H1 (cell line): ENCODE measurements around the gene ZSCAN12.

ENCODE experiments used
- EZH2 ChIP-seq: fragments of 200-600 bp; sonication (generic); IDR thresholded peaks from 2 replicates; pipeline ENCODE4 v1.7.1; 2012; ENCODE audit warnings: low read depth, mild to moderate bottlenecking, moderate library complexity, low read length, inconsistent platforms; ENCODE audit not compliant: severe bottlenecking
- HDAC2 ChIP-seq, 2 experiments: fragments of 300-600 bp in 1 of 2; sonication (generic) in 1 of 2; IDR thresholded peaks; 2 replicates each; pipeline ENCODE4 v1.6.1; 2011 to 2012; ENCODE audit warnings: low read depth in 2 of 2, low read length in 2 of 2, mild to moderate bottlenecking in 2 of 2, moderate library complexity in 2 of 2, borderline replicate concordance in 1 of 2, inconsistent platforms in 1 of 2
- JUN ChIP-seq: IDR thresholded peaks from 2 replicates; pipeline ENCODE4 v1.6.1; 2011; ENCODE audit warnings: low read depth, mild to moderate bottlenecking, improper control_type of control experiment, low read length
- POLR2A ChIP-seq, 2 experiments: IDR thresholded peaks; 1 replicate in 1 of 2; 2 replicates in 1 of 2; pipeline ENCODE4 v1.6.1; 2011; ENCODE audit warnings: low read depth in 2 of 2, low read length in 2 of 2, mild to moderate bottlenecking in 2 of 2; ENCODE audit errors: control extremely low read depth in 1 of 2
- SIN3A ChIP-seq, 2 experiments: IDR thresholded peaks in 1 of 2; conservative IDR thresholded peaks in 1 of 2; 2 replicates each; pipeline ENCODE4 v1.6.1; 2011 to 2012; ENCODE audit warnings: low read length in 2 of 2, improper control_type of control experiment in 1 of 2, low read depth in 1 of 2, mild to moderate bottlenecking in 1 of 2
- TF ChIP-seq, protein P1 (sequence below), 3 experiments: IDR thresholded peaks; 1 replicate in 2 of 3; 2 replicates in 1 of 3; pipeline versions ENCODE4 v1.5.1 to v1.6.1; 2011; ENCODE audit warnings: low read length in 3 of 3, mild to moderate bottlenecking in 3 of 3, inconsistent platforms in 2 of 3, low read depth in 1 of 3, moderate library complexity in 1 of 3; ENCODE audit not compliant: insufficient read depth in 1 of 3; ENCODE audit errors: control extremely low read depth in 1 of 3
- TF ChIP-seq, protein P2 (sequence below): IDR thresholded peaks from 2 replicates; pipeline ENCODE4 v1.6.1; 2012; ENCODE audit warnings: inconsistent platforms

DNA sequence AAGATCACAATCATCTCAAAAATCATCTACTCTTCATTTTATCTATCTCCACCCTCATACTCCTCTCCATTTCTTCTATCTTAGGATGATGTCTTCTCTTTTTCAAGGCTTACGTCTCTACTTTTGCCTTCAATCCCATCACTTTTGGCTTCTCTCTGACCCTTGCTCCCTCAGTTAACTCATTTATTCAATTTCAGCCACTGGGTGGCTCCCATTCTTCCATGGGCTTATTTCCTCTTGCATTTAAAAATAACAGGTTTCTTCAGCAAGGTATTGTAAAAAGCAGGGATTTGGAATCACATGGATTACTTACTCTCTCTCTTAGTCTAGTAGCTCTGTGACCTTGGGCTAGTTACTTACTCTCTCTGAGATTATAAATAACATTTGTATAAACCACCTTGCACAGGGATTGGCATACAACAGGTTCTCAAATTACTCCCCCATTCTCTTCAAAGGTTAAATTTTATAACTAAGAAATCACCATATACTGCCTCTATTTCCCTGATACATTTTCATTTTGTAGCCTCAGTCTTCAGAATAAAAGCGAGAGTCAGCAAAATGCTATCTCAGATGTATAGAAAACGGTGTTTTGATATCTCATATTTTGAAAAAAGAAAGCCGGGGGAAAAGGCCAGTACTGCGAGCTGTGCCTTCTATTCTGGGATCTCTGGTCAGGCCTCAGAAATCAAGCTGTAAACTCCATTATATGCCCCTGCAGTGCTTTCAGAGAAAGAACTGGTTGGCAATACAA is 5.5 kb downstream of the ZSCAN12 start:
- TF ChIP-seq EZH2 = no peak
- TF ChIP-seq POLR2A (IDR thresholded peaks at IDR 0.05; ENCODE audit: control extremely low read depth in 1 of 2, low read depth in 2 of 2, low read length in 2 of 2) = no peak
- TF ChIP-seq SIN3A (conservative IDR thresholded peaks at IDR 0.05 in 1 of 2, IDR thresholded peaks at IDR 0.05 in 1 of 2; ENCODE audit: low read depth in 1 of 2, low read length in 2 of 2) = no peak
- TF ChIP-seq, protein P1, sequence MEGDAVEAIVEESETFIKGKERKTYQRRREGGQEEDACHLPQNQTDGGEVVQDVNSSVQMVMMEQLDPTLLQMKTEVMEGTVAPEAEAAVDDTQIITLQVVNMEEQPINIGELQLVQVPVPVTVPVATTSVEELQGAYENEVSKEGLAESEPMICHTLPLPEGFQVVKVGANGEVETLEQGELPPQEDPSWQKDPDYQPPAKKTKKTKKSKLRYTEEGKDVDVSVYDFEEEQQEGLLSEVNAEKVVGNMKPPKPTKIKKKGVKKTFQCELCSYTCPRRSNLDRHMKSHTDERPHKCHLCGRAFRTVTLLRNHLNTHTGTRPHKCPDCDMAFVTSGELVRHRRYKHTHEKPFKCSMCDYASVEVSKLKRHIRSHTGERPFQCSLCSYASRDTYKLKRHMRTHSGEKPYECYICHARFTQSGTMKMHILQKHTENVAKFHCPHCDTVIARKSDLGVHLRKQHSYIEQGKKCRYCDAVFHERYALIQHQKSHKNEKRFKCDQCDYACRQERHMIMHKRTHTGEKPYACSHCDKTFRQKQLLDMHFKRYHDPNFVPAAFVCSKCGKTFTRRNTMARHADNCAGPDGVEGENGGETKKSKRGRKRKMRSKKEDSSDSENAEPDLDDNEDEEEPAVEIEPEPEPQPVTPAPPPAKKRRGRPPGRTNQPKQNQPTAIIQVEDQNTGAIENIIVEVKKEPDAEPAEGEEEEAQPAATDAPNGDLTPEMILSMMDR (IDR thresholded peaks at IDR 0.05; ENCODE audit: control extremely low read depth in 1 of 3, insufficient read depth in 1 of 3, low read depth in 1 of 3, low read length in 3 of 3) = peak in 1 of 3 experiments; percentile 29; a peak in 2 of 4 replicates
- TF ChIP-seq HDAC2 (IDR thresholded peaks at IDR 0.05; ENCODE audit: borderline replicate concordance in 1 of 2, low read depth in 2 of 2, low read length in 2 of 2) = no peak
- TF ChIP-seq, protein P2, sequence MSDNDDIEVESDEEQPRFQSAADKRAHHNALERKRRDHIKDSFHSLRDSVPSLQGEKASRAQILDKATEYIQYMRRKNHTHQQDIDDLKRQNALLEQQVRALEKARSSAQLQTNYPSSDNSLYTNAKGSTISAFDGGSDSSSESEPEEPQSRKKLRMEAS = no peak
- TF ChIP-seq JUN = no peak
